ENCODE measurements around the gene PPM1N.

- TF ChIP-seq POLR2AphosphoS5 (IDR thresholded peaks at IDR 0.05; ENCODE audit: low read depth, low read length) (no peak), TAF1 (IDR thresholded peaks at IDR 0.05; ENCODE audit: borderline replicate concordance, low read depth, low read length) (no peak)
These were observed 22.5 kb upstream of the PPM1N start for GRCh38 chr19:45475537-45476291.

All from GM12892 (cell line).